ENCODE measurements around the gene UBE2I.

DNA sequence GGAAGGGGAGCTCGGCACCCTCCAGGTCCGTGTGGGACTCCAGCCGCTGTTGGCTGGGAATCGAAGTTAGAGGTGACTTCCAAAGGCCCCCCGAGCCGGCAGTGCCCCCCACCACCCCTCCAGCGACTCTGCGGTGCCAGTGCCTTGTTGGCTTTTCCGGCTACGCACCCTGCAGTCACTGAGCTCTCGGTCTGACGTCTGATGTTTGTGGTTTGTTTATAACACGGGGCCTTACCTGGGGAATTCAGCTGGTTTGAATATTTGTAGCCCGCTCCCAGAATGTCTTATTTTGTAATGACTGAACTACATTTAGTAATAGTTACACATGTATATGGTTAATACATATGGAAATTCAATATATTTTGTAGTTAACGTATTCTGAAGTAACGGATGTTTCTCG lies 17.0 kb downstream of the UBE2I start:
- TF ChIP-seq, protein P1, sequence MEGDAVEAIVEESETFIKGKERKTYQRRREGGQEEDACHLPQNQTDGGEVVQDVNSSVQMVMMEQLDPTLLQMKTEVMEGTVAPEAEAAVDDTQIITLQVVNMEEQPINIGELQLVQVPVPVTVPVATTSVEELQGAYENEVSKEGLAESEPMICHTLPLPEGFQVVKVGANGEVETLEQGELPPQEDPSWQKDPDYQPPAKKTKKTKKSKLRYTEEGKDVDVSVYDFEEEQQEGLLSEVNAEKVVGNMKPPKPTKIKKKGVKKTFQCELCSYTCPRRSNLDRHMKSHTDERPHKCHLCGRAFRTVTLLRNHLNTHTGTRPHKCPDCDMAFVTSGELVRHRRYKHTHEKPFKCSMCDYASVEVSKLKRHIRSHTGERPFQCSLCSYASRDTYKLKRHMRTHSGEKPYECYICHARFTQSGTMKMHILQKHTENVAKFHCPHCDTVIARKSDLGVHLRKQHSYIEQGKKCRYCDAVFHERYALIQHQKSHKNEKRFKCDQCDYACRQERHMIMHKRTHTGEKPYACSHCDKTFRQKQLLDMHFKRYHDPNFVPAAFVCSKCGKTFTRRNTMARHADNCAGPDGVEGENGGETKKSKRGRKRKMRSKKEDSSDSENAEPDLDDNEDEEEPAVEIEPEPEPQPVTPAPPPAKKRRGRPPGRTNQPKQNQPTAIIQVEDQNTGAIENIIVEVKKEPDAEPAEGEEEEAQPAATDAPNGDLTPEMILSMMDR (IDR thresholded peaks at IDR 0.05), result no peak
- no peak for TF ChIP-seq POLR2A (IDR thresholded peaks at IDR 0.05)

Data from Peyer's patch (tissue), 4 donors.